GM20431 (cell line): ENCODE results near the gene DLL3.
"Not testable (repeated sequence)": the region's sequence is repeated elsewhere in the genome, so short reads cannot be mapped to it uniquely, and the experiment has no call there.

Source experiments
- in situ Hi-C: fragments of 300-500 bp; cut with MseI, MboI; formaldehyde crosslinking; loops from one replicate; pipeline ENCODE4 v1.15.0; 2020; ENCODE audit warnings: low sequenced_read_pairs; ENCODE audit not compliant: unreplicated experiment

Gene DLL3, protein sequence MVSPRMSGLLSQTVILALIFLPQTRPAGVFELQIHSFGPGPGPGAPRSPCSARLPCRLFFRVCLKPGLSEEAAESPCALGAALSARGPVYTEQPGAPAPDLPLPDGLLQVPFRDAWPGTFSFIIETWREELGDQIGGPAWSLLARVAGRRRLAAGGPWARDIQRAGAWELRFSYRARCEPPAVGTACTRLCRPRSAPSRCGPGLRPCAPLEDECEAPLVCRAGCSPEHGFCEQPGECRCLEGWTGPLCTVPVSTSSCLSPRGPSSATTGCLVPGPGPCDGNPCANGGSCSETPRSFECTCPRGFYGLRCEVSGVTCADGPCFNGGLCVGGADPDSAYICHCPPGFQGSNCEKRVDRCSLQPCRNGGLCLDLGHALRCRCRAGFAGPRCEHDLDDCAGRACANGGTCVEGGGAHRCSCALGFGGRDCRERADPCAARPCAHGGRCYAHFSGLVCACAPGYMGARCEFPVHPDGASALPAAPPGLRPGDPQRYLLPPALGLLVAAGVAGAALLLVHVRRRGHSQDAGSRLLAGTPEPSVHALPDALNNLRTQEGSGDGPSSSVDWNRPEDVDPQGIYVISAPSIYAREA

DNA sequence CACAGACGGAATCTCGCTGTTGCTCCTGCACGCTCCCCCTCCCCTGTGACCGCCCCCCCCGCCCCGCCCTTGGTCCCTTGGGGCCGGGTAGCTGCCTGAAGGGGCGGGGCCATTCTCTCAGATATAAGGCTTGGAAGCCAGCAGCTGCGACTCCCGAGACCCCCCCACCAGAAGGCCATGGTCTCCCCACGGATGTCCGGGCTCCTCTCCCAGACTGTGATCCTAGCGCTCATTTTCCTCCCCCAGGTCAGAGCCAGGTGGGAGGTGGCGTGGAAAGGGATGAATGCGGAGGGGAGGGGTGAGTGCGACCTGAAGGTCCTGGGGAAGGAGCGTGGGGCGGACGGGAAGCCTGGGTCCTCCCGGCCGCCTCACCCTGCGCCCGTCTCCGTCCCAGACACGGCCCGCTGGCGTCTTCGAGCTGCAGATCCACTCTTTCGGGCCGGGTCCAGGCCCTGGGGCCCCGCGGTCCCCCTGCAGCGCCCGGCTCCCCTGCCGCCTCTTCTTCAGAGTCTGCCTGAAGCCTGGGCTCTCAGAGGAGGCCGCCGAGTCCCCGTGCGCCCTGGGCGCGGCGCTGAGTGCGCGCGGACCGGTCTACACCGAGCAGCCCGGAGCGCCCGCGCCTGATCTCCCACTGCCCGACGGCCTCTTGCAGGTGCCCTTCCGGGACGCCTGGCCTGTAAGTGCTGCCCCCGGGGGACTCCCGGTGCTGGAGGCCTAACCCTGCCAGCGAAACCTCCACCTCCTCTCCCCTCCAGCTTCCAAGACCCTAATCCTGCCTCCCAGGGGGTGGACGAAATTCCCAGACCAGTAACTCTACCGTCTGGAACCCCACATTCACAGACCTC lies at the start of gene DLL3:
Gene DLL3 (plus strand): TSS at position 150 of the 845 bp plus-strand sequence. CDS start 28 bp downstream, at position 178.
- in situ Hi-C loops: no loop called here

DNA sequence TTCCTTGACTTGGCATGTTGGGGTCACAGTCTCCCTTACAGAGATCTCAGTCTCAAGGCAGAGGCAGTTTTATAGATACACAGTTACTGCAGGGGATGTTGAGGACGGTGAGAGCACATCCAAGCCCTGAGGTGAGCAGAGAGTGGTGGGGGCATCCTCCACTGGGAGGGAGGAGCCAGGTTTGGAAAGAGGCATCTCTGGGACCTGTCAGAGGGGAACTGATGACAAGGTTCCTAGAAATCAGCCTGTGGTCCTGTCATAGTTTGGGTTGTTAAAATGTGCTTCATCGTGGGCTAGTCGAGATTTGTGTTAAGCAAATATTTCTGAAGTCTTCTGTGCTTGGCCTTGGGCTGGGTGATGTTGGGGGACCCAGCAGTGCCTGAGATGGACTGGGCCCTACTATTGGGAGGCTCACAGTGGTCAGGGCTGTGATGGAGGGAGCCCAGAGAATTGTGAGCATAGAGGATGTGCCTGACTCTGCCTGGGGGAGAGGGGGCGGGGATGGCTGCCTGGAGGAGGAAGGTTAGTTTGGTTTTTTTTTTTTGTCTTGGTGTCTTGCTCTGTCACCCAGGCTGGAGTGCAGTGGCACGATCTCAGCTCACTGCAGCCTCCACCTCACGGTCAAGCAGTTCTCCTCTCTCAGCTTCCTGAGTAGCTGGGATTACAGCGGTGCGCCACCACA lies 49.5 kb upstream of the DLL3 start:
- in situ Hi-C loops: loop anchor here (10.0 kb wide), 1 partner anchor 86 kb away; the partner anchor contains the start of gene EID2B

DNA sequence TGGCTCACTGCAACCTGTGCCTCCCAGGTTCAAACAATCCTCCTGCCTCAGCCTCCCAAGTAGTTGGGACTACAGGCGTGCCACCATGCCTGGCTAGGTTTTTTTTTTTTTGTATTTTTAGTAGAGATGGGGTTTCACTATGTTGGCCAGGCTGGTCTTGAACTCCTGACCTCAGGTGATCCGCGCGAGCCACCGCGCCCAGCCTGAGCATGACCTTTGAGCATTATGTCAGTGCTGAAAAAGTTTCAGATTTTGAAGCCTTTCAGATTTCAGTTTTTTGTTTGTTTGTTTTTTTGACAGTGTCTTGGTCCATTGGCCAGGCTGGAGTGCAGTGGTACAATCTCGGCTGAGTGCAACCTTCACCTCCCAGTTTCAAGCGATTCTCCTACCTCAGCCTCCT lies 47.5 kb upstream of the DLL3 start:
- in situ Hi-C loops: not testable (repeated sequence)

DNA sequence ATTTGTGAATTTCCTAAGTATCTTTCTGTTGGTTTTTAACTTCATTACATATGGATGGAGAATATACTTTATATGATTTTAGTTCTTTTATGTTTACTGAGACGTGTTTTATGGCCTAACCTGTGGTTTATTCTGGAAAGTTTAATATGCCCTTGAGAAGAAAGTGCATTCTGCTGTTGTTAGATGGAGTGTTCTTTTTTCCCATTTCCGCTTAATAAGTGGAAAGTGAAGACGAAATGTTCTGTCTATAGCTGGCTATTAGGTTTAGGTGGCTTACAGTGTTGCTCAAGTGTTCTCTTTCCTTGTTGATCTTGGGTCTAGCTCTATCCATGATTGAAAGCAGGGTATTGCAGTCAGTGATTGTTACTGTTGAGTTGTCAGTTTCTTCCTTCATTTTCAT lies 35.3 kb upstream of the DLL3 start:
- in situ Hi-C loops: no loop called here

DNA sequence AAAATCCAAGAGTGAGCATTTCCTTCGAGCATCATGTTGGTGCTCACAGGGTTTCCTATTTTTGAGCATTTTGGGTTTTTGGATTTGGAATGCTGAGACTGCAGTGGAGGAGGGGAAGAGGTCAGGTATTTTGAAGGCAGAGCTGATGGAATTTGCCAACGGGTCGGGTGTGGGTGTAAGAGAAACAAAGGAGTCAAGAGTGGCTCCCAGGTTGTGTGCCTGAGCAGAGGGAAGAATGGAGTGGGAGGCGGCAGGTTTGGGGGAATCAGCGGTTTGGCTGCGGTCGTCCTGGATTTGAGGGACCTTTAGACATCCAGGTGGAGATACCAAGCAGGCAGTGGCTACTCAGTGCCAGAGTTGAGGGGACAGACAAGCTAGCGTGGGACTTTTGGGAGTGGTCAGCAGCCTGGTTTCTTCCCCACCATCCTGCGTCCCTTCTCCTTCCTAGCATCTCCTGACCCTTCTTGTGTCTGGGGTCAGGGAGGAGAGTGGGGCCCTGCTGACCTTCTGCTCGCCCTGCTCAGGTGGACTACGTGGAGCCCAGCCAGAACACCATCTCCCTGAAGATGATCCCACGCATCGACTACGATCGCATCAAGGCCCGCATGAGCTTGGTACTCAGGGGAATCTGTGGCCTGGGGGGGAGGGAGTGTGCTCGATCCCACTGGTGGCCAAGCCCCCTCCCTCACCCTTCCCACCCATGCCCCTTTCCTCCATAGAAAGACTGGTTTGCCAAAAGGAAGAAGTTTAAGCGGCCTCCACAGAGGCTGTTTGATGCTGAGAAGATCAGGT lies 32.6 kb upstream of the DLL3 start:
- in situ Hi-C loops: no loop called here

DNA sequence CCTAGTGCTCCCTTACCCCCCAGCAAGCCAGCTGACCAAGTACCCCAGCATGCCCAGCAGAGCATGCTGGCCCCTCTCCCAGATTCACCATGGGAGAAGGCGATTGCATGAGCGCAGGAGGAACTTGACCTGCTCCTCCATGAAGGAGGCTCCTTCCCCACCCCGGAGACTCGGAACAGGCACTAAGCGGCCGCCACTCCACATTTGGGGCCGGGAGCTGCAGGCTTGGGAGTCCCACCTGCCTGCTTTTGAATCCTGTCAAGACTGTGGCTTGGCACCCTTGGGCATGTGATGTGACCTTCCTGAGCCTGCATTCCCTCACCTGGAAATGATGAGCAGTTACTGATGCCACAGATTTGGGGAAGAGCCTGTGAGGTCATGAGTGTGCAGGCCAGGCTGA lies 30.8 kb upstream of the DLL3 start:
- in situ Hi-C loops: no loop called here

DNA sequence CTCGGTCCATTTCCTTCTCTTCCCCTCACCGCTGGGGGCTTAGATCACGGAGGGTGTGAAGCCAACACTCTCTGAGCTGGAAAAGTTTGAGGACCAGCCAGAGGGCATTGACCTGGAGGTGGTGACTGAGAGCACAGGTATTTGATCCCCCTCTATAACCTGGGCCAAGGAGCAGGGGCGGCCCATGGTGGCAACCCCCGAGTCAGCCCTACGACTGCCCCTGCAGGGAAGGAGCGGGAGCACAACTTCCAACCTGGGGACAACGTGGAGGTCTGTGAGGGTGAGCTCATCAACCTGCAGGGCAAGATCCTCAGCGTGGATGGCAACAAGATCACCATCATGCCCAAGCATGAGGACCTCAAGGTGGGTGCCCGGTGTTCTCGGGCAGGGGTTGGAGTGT lies 29.7 kb upstream of the DLL3 start:
- in situ Hi-C loops: no loop called here

DNA sequence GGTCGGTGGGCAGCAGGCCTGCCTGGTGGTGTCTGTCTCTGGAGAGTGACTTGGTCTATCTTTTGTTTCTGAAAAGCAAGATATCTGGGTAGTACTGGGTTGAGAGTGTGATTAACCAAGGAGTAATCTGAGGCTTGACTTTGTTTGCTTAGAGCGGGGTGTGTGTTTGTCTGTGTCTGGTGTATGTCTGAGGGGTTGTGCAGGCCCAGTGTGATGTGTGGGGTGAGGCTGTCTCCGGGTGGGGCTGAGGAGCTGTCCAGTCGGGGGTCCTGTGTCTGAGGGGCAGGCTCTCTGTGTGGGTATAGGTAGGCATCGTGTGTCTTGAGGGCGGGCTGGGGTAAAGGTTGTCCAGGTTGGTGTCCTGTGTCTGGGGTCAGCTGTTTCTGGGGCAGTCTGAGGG lies 29.2 kb upstream of the DLL3 start:
- in situ Hi-C loops: no loop called here

DNA sequence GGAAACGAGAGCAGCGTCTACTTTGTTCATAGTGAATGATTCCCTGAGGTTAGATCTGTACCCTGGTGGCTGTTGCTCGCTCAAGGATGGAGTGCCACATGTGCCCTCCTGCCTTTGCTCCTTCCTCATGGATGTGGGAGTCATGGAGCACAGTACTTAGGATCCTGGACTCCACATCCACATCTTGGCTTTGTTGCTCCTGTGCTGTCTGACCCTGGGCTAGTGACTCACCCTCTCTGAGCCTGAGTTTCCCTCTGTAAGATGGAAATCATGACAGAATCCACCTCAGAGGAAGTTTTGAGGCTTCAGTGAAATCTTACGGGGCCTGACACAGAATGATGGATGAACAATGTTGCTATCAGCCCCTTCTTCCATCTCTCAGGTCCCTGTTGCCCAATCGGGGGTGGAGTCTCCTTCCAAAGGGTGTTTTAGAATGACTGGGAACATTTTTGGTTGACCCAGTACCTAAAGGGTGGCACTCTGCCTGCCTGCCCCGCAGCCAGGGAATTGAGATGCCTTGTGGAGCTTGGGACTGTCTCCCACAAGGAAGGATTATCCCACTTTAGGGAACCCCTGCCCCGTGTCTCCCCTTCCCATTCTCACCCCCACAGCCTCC lies 27.9 kb upstream of the DLL3 start:
- in situ Hi-C loops: no loop called here

DNA sequence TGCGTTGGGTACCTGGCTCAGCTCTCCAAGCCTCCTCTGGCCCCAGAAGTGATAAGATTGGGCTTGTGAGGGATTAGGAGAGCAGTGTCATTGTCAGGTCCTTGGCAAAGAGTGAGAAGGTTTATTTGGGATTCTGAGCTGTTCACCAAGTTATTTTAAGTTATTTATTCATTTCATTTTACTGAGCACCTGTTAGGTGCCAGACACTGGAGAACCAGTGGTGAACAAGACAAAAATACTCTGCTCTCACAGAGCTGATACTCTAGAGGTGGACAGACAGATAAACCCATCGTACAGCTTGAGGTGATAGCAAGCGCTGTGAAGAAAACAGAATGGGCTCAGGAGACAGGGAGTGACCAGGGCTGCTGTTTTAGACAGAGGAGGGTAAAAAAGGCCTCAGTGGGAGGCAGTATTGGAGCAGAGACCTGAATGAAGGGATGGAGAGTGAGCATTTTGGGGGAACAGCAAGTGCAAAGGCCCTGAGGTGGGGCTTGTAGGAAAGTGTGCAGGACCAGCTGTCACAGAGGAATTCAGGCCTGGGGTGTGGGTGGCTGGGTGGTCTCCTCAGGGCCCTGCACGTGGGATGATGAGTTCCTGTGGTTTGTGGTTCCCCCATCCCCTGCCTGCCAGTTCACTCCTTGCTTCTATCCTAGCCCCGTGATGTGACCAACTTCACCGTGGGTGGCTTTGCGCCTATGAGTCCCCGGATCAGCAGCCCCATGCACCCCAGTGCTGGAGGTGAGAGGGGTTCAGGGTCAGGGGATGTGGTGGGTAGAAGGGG lies 26.8 kb upstream of the DLL3 start:
- in situ Hi-C loops: no loop called here

DNA sequence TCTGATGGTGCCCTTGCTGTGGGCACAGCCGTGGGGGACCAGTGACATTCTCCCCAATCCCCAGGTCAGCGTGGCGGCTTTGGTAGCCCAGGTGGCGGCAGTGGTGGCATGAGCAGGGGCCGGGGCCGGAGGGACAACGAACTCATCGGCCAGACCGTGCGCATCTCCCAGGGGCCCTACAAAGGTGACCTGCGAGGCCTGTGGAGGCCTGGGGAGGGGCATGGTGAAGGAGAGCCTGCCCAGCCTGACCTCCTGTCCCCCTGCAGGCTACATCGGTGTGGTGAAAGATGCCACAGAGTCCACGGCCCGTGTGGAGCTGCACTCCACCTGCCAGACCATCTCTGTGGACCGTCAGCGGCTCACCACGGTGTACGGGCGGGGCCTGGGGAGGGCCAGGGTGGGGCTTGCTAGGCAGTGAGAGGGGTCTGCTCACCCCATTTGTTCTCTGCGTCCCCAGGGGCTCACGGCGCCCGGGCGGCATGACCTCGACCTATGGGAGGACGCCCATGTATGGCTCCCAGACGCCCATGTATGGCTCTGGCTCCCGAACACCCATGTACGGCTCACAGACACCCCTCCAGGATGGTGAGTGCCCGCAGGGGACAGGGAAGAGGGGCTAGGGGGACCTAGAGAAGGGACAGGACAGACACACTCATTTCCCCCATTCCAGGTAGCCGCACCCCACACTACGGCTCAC lies 25.9 kb upstream of the DLL3 start:
- in situ Hi-C loops: no loop called here

DNA sequence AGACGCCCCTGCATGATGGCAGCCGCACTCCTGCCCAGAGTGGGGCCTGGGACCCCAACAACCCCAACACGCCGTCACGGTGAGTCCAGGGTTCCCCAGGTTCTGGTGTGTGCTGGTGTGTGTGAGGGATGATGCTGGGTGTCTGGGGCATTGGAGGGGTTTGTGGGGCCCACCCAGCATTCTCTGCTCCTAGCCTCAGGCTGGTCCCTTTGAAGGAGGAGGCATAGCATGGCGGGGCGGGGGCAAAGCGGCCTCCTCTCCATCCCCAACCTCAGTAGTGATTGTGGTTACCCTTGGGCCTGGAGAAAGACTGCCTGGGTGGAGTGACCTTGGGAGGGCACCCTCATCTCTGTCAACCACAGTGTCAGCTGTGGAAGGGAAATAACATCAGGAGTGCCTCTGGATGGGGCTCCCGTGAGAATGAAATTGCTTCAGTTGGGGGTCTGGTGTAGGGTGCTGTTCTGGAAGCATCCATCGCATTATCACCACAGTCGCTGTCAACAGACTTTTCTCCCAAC lies 25.2 kb upstream of the DLL3 start:
- in situ Hi-C loops: no loop called here

DNA sequence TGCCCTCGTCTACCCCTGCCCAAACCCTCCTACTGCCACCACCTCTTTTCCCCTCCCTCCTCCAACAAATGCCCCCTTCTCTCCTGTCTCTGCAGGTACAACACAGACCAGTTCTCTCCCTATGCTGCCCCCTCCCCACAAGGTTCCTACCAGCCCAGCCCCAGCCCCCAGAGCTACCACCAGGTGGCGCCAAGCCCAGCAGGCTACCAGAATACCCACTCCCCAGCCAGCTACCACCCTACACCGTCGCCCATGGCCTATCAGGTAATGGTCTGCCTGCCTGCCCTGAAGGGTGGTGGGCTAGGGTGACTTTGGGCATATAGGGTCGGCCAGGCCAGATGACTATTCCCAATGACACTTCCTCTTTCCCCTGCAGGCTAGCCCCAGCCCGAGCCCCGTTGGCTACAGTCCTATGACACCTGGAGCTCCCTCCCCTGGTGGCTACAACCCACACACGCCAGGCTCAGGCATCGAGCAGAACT lies 24.6 kb upstream of the DLL3 start:
- in situ Hi-C loops: no loop called here

DNA sequence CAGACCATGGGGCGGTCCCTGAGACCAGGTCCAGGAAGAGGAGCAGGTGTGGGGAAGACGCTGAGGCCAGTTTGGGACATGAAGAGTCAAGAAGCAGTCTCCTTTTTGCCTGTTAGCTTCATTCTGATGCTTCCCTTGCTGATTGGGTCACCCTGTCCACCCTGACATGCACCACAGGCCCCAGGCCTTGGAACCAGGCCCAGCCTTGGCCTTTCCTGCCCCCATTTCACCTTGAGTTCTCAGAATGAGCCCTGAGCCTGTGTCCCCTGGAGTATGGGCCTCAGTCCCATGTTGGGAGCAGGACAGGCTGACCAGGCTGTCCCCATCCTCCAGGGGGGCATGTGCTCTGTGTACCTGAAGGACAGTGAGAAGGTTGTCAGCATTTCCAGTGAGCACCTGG lies 23.0 kb upstream of the DLL3 start:
- in situ Hi-C loops: no loop called here

DNA sequence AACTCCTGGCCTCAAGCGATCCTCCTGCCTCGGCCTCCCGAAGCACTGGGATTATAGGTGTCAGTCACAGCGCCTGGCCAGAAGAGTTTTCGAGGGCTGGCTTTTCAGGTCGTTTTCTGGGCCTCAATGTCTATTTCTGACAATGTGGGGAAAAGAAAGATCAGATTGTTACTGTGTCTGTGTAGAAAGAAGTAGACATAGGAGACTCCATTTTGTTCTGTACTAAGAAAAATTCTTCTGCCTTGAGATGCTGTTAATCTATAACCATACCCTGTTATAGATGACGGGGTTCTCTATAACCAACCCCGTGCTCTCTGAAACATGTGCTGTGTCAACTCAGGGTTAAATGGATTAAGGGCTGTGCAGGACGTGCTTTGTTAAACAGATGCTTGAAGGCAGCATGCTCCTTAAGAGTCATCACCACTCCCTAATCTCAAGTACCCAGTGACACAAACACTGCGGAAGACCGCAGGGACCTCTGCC lies 19.4 kb upstream of the DLL3 start:
- in situ Hi-C loops: not testable (repeated sequence)

DNA sequence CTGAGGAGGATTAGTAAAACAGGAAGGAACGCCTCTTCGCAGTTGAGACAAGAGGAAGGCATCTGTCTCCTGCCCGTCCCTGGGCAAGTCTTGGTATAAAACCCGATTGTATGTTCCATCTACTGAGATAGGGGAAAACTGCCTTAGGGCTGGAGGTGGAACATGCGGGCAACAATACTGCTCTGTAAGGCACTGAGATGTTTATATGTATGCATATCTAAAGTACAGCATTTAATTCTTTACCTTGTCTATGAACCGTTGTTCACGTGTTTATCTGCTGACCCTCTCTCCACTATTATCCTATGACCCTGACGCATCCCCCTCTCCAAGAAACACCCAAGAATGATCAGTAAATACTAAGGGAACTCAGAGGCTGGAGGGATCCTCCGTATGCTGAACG lies 18.8 kb upstream of the DLL3 start:
- in situ Hi-C loops: no loop called here
